HepG2 (cell line): ENCODE results near the gene ACADS. TPM values are rescaled to one million over a fixed set of nuclear protein-coding genes. Genes with fewer than 3 reads are reported as not detected.

Experiments
- E2F1 ChIP-seq: sonication (generic); formaldehyde crosslinking; IDR thresholded peaks from 2 replicates; pipeline ENCODE4 v1.5.0; 2020; ENCODE audit warnings: missing genetic modification reagents
- EP300 ChIP-seq, 3 experiments: sonication (generic) in 1 of 3; formaldehyde crosslinking in 1 of 3; IDR thresholded peaks; 2 replicates each; pipeline versions ENCODE4 v1.5.1 to v1.6.1; 2011 to 2020; ENCODE audit warnings: low read depth in 2 of 3, low read length in 2 of 3, borderline replicate concordance in 1 of 3, improper control_type of control experiment in 1 of 3, mild to moderate bottlenecking in 1 of 3, missing genetic modification reagents in 1 of 3, moderate library complexity in 1 of 3
- RARA ChIP-seq: IDR thresholded peaks from 2 replicates; pipeline ENCODE4 v1.6.1; 2016; ENCODE audit warnings: missing genetic modification reagents, missing compliant biosample characterization
- REPIN1 ChIP-seq: sonication (generic); formaldehyde crosslinking; IDR thresholded peaks from 2 replicates; pipeline ENCODE4 v1.8.0; 2022; ENCODE audit warnings: missing genetic modification reagents, low read depth, mild to moderate bottlenecking, borderline replicate concordance
- SALL1 ChIP-seq: sonication (generic); formaldehyde crosslinking; IDR thresholded peaks from 2 replicates; pipeline ENCODE4 v1.8.0; 2022; ENCODE audit warnings: mild to moderate bottlenecking, missing genetic modification reagents
- ZBTB3 ChIP-seq: sonication (generic); formaldehyde crosslinking; IDR thresholded peaks from 2 replicates; pipeline ENCODE4 v1.4.0; 2020; ENCODE audit warnings: low read depth, mild to moderate bottlenecking, moderate library complexity, missing genetic modification reagents, borderline replicate concordance
- ZFP36 ChIP-seq: fragments of 150-350 bp; IDR thresholded peaks from 2 replicates; pipeline ENCODE4 v1.6.1; 2018; ENCODE audit warnings: borderline replicate concordance, low read length, low read depth; ENCODE audit not compliant: partially characterized antibody
- ZMAT3 ChIP-seq: sonication (generic); formaldehyde crosslinking; conservative IDR thresholded peaks from 2 replicates; pipeline ENCODE4 v1.7.0; 2021; ENCODE audit warnings: missing genetic modification reagents
- ZNF569 ChIP-seq: sonication (generic); formaldehyde crosslinking; IDR thresholded peaks from 2 replicates; pipeline ENCODE4 v1.5.0; 2020; ENCODE audit warnings: mild to moderate bottlenecking, missing genetic modification reagents, moderate library complexity, borderline replicate concordance
- ZNF792 ChIP-seq: IDR thresholded peaks from 2 replicates; pipeline ENCODE4 v1.6.1; 2016
- polyA plus RNA-seq, 8 experiments: library from polyadenylated mRNA; depleted of rRNA in 3 of 8; stranded (reverse) in 7 of 8; unstranded in 1 of 8; fragments of >200 nt; fragmentation: Illumina TruSeq in 4 of 8; extraction: Trizol in 4 of 8; gene quantifications; 2 replicates each; pipeline versions ENCODE4 v1.2.1 to v1.2.3, GENCODE V29; 2011 to 2016; ENCODE audit warnings: low read depth in 4 of 8, missing spikeins in 1 of 8, mixed read lengths in 1 of 8; ENCODE audit not compliant: insufficient read depth in 1 of 8
- total RNA-seq, 5 experiments: library from RNA; depleted of rRNA; stranded (reverse); fragments of >200 nt; fragmentation: Illumina TruSeq; extraction: Trizol; gene quantifications; 2 replicates each; pipeline ENCODE4 v1.2.3, GENCODE V29; 2016; ENCODE audit warnings: low read depth in 1 of 5
- TF ChIP-seq, protein P1 (sequence below): sonication (generic); formaldehyde crosslinking; IDR thresholded peaks from 2 replicates; pipeline ENCODE4 v1.4.0; 2020; ENCODE audit warnings: missing genetic modification reagents
- TF ChIP-seq, protein P2 (sequence below): sonication (generic); formaldehyde crosslinking; IDR thresholded peaks from 2 replicates; pipeline ENCODE4 v1.4.0; 2020; ENCODE audit warnings: mild to moderate bottlenecking, missing genetic modification reagents

The ACADS gene
- total and polyA plus RNA-seq, 2 of the 13 experiments (the other 11 are each of a cell fraction or from before 2014, with no cell fraction given), result 17.4 to 27.7 TPM

DNA sequence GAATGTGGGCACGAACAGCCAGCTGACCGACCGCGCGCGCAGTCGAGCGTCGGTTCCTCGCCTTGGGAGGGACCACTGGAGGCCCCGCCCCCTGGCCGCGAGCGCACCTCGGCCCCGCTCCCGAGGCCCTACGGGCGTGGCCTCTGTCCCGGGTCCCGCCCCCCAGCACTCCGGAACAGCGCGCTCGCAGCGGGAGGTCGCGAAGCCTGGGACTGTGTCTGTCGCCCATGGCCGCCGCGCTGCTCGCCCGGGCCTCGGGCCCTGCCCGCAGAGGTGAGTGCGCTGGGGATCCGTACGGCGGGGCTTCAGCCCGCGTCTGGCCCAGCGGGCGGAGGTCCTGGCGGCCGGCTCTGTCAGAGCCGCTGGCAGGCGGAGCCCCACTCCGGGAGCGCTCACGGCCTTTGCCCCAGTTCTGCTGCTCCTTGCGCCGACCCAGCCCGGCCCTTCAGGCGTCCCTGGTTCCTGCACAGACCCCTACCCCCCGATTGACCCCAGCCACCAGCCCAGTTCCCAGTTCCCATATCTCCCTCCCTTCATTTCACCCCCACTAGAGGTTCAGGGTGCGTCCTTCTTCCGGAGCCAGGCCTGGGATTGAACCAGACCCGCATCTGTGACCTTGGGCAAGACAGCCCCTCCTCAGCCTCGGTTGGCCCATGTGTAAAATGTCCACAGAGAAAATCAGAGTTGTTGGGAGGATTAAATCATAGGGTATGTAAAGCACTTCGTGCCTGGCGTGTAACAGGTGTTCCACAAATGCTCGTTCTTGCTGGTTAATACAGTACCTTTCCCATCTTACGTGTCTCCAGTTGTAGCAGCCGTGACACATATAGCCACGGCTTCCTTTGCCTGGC lies at the start of gene ACADS (continued):
- TF ChIP-seq REPIN1 (CRISPR knock-in tag), result no peak
- TF ChIP-seq RARA (CRISPR knock-in tag), result peak; percentile 38; the same call in 1 of the 2 replicates
- no peak for TF ChIP-seq ZNF569 (CRISPR knock-in tag)
- TF ChIP-seq ZFP36, result no peak
- TF ChIP-seq, protein P1, sequence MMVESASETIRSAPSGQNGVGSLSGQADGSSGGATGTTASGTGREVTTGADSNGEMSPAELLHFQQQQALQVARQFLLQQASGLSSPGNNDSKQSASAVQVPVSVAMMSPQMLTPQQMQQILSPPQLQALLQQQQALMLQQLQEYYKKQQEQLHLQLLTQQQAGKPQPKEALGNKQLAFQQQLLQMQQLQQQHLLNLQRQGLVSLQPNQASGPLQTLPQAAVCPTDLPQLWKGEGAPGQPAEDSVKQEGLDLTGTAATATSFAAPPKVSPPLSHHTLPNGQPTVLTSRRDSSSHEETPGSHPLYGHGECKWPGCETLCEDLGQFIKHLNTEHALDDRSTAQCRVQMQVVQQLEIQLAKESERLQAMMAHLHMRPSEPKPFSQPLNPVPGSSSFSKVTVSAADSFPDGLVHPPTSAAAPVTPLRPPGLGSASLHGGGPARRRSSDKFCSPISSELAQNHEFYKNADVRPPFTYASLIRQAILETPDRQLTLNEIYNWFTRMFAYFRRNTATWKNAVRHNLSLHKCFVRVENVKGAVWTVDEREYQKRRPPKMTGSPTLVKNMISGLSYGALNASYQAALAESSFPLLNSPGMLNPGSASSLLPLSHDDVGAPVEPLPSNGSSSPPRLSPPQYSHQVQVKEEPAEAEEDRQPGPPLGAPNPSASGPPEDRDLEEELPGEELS (CRISPR knock-in tag), result no peak
- TF ChIP-seq, protein P2, sequence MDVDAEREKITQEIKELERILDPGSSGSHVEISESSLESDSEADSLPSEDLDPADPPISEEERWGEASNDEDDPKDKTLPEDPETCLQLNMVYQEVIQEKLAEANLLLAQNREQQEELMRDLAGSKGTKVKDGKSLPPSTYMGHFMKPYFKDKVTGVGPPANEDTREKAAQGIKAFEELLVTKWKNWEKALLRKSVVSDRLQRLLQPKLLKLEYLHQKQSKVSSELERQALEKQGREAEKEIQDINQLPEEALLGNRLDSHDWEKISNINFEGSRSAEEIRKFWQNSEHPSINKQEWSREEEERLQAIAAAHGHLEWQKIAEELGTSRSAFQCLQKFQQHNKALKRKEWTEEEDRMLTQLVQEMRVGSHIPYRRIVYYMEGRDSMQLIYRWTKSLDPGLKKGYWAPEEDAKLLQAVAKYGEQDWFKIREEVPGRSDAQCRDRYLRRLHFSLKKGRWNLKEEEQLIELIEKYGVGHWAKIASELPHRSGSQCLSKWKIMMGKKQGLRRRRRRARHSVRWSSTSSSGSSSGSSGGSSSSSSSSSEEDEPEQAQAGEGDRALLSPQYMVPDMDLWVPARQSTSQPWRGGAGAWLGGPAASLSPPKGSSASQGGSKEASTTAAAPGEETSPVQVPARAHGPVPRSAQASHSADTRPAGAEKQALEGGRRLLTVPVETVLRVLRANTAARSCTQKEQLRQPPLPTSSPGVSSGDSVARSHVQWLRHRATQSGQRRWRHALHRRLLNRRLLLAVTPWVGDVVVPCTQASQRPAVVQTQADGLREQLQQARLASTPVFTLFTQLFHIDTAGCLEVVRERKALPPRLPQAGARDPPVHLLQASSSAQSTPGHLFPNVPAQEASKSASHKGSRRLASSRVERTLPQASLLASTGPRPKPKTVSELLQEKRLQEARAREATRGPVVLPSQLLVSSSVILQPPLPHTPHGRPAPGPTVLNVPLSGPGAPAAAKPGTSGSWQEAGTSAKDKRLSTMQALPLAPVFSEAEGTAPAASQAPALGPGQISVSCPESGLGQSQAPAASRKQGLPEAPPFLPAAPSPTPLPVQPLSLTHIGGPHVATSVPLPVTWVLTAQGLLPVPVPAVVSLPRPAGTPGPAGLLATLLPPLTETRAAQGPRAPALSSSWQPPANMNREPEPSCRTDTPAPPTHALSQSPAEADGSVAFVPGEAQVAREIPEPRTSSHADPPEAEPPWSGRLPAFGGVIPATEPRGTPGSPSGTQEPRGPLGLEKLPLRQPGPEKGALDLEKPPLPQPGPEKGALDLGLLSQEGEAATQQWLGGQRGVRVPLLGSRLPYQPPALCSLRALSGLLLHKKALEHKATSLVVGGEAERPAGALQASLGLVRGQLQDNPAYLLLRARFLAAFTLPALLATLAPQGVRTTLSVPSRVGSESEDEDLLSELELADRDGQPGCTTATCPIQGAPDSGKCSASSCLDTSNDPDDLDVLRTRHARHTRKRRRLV, result no peak
- TF ChIP-seq ZNF792, result peak; percentile 35; the same call in 1 of the 2 replicates
- peak; percentile 91; the same call in 1 of the 2 replicates for TF ChIP-seq ZMAT3 (CRISPR knock-in tag)
- peak; percentile 74 for TF ChIP-seq SALL1 (CRISPR knock-in tag)
- no peak for TF ChIP-seq E2F1 (CRISPR knock-in tag)
- no peak for TF ChIP-seq EP300 (IDR thresholded peaks at IDR 0.05; ENCODE audit: low read depth in 2 of 2, low read length in 2 of 2)
- TF ChIP-seq EP300 (CRISPR knock-in tag; IDR thresholded peaks at IDR 0.05; ENCODE audit: borderline replicate concordance), result no peak
- TF ChIP-seq ZBTB3 (CRISPR knock-in tag), result peak; percentile 26; the same call in 1 of the 2 replicates
